SH-SY5Y (cell line): ENCODE measurements around the gene WNT3A.

Experiments
- GATA2 ChIP-seq: IDR thresholded peaks from 2 replicates; pipeline ENCODE4 v1.6.1; 2011; ENCODE audit warnings: mild to moderate bottlenecking, low read depth, low read length
- GATA3 ChIP-seq: IDR thresholded peaks from 2 replicates; pipeline ENCODE4 v1.6.1; 2011; ENCODE audit warnings: low read depth, mild to moderate bottlenecking, low read length, moderate library complexity

The WNT3A gene

DNA sequence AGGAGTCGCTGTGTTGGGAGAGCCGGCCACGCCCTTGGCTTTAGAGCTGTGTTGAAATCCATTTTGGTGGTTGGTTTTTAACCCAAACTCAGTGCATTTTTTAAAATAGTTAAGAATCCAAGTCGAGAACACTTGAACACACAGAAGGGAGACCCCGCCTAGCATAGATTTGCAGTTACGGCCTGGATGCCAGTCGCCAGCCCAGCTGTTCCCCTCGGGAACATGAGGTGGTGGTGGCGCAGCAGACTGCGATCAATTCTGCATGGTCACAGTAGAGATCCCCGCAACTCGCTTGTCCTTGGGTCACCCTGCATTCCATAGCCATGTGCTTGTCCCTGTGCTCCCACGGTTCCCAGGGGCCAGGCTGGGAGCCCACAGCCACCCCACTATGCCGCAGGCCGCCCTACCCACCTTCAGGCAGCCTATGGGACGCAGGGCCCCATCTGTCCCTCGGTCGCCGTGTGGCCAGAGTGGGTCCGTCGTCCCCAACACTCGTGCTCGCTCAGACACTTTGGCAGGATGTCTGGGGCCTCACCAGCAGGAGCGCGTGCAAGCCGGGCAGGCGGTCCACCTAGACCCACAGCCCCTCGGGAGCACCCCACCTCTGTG lies 91.6 kb downstream of the WNT3A start:
- TF ChIP-seq GATA3 (no peak), GATA2 (no peak)

GRCh38 chr1:228099331-228099732 lies 92.5 kb downstream of the WNT3A start:
- TF ChIP-seq GATA2 = no peak
- no peak for TF ChIP-seq GATA3

DNA sequence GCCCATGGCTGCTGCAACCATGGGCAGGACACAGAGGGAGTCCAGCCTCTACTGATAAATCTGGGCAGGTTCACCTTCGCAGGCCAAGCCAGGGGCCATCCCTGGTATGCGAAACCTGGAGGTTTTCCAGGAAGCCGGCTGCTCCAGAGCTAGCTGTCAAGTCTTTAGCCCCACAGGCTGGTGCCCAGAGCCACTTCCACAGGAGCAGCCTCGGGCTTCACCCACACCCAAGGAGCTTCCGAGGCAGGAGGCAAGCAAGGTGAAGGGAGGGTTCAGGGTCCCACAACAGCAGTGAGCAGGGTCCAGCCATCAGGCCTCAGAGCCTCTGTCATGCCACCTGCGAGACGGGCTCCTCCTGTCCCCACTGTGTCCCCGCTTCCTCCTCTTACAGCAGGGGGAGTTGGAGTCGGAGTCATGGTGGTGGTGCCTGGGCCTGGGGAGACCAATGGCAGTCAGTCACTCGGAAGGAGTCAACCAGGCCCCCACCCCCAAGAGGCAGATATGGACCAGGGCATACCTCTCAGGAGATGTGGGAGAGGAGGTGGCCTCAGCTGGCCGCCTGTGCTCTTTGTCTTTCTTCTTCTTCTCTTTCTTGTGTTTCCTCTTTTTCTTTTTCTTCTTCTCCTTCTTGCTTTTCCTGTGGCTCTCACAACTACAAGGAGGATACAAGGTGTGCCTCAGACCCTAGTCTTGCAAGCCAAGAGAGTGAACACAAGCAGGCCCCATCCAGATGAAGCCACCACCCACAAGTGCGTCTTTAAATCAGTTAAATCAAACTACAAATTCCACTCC lies 94.2 kb downstream of the WNT3A start:
- TF ChIP-seq GATA3 (no peak), GATA2 (no peak)

DNA sequence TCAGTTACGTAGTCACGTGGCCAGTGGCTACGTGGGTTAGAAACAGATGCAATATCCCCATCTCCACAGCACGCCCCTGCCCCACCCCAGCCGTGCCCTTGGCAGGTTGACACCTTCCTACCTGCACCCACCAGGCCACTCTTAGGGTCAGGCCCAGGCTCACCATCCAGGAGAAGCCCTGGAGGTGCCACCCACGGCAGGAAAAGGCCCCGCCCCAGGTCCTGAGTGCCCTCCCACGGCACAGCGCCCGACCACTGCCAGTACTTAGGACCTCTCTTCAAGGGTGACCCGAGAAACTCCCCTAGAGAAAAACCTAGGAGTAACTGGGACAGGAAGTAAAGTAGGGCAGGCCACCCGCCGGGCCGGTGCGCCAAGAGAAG lies 94.8 kb downstream of the WNT3A start:
- TF ChIP-seq GATA2 (no peak), GATA3 (no peak)

DNA sequence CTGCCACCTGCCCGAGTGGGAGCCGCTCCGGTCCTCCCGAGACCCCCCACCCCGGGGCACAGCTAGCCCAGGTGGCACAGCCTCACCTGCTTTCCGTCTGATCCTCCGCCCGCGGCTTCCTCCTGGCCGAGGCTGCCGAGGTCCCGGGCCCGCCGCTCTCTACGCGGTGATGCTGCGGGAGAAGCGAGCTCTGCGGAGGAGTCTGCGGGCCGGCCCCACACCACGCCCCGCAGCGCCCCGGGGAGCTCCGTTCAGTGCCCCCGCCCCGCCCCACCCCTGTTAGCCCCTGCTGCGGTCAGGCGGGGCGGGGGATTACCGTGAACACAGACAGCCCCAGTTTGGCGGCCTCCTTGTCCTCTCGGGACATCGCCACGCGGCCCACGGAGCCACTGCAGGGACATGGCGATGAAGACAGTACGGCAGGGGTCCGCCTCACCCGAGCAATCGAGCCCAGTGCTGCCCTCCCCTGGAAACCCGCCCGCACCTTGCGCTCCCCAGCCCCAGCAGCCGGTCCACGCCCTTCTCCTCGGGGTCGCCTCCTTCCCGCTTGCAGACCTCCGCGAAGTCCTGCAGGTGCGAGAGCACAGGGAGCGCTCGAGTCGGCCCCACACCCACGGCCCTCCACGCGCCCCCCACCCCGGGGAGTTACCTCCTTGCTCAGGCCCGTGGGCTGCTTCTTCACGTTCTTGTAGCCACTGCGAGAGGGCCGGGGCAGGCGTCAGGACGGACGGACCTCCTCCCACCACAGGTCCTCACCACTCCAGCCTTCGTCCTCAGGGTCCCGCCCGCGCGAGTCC lies 95.4 kb downstream of the WNT3A start:
- TF ChIP-seq GATA3 = no peak
- no peak for TF ChIP-seq GATA2

- TF ChIP-seq GATA2 (no peak), GATA3 (no peak)
Observed at GRCh38 chr1:228102791-228103620, 96.2 kb downstream of the WNT3A start, which contains the start of gene C1orf35. C1orf35 (minus strand) TSS chr1:228103325; CDS start chr1:228103227, 98 bp downstream.

DNA sequence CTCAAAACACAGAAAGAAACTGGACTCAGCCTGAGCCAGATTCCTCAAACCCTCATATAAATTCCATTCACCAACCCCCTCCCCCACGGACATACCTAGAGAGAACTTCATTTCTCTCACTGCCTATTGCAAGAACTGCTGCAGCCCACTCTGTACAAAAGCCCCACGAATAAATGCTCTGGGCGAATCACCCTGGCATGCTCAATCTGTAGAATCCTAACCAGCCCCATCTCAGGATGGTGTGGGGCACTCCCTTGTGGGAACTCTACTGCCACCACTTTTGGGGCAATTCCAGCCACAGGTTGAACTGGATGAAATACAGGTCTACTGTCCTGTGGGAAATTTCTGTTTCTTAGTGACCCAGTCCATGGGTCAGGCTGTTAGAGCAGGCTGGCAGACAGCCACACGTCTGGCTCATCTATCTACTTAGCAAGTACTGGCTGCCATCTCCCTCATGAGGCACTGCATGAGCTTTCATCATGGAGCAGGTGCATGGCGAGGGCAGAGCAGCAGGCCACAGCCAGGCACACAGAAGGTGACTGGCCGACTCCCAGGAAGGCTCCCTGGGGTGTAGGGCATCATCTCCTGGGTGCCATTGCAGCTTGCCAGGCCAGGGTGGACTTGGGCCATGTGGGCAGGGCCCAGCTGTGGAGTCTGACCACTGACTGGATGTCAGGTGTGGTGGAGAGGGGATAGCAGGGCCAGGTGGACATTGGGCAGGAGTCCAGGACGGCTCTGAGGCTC lies 97.9 kb downstream of the WNT3A start:
- no peak for TF ChIP-seq GATA3
- TF ChIP-seq GATA2 = no peak

GRCh38 chr1:228105270-228105995 lies 98.6 kb downstream of the WNT3A start:
- TF ChIP-seq GATA3 (no peak), GATA2 (no peak)

- TF ChIP-seq GATA2 (no peak), GATA3 (no peak)
Observed at GRCh38 chr1:228105996-228106799, 99.4 kb downstream of the WNT3A start.

DNA sequence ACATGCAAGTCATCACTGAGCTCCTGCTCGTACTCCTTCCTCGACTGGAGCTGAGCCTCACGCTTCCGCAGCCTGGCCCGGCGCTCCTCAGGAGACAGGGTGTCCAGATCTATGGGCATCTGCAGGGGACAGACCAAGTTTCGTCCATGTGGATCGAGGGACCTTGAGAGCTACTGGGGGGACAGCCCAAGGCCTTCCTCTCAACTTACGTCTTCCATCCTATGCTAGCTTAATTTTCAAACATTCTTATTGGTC lies 99.9 kb downstream of the WNT3A start:
- TF ChIP-seq GATA2 (no peak), GATA3 (no peak)

GRCh38 chr1:228107636-228108035 lies 100.8 kb downstream of the WNT3A start:
- TF ChIP-seq GATA2 = no peak
- no peak for TF ChIP-seq GATA3
